A549 (cell line): ENCODE results near the gene ADARB1. TPM values are rescaled to one million over a fixed set of nuclear protein-coding genes. Genes with fewer than 3 reads are reported as not detected.

ENCODE experiments used
- ATAC-seq, 2 experiments: fragments of 200-7000 bp in 1 of 2; fragments of >200 bp in 1 of 2; cut with Nextera tagmentation in 1 of 2; cut with Tn5 transposase in 1 of 2; 3 replicates each; pipeline versions ENCODE4 v1.8.0 to v1.9.1; 2018 to 2020; ENCODE audit warnings: mild to moderate bottlenecking in 1 of 2, moderate library complexity in 1 of 2
- CTCF ChIA-PET: fragments of 300-600 bp; sonication (Branson Sonifier 250); formaldehyde crosslinking; extraction: SDS; loops from one replicate; lab custom pipeline; 2021; ENCODE audit warnings: antibody characterized with exemption, inconsistent platforms; lab: Yijun Ruan, JAX
- POLR2A ChIA-PET: fragments of 350-600 bp; formaldehyde crosslinking; extraction: SDS; loops from one replicate; lab custom pipeline; 2021; ENCODE audit warnings: antibody characterized with exemption, inconsistent platforms; lab: Yijun Ruan, JAX
- DNase-seq, 2 experiments: peaks; one replicate each; pipeline versions ENCODE4 v3.0.0 to v3.0.0-alpha.2; 2011 to 2016; ENCODE audit warnings: low read depth in 1 of 2, low spot score in 1 of 2
- FAIRE-seq: peaks from 2 replicates; lab custom pipeline; 2011; peaks lifted over from hg19 to GRCh38; lab: Jason Lieb, UNC
- H3K27ac ChIP-seq, 2 experiments: fragments of >200 bp; sonication (Bioruptor Twin); formaldehyde crosslinking; 3 replicates each; pipeline ENCODE4 v1.5.1; 2016 to 2017
- H3K4me1 ChIP-seq: fragments of >200 bp; sonication (Bioruptor Twin); formaldehyde crosslinking; 3 replicates; pipeline ENCODE4 v1.6.1; 2016
- H3K4me2 ChIP-seq: fragments of >200 bp; sonication (Bioruptor Twin); formaldehyde crosslinking; 3 replicates; pipeline ENCODE4 v1.6.1; 2016
- H3K4me3 ChIP-seq: fragments of >200 bp; sonication (Bioruptor Twin); formaldehyde crosslinking; 3 replicates; pipeline ENCODE4 v1.5.1; 2016
- H3K9me3 ChIP-seq: fragments of >200 bp; sonication (Bioruptor Twin); formaldehyde crosslinking; 3 replicates; pipeline ENCODE4 v1.6.1; 2016
- CBX2 ChIP-seq: fragments of 200-600 bp; sonication (generic); IDR thresholded peaks from 2 replicates; pipeline ENCODE4 v1.6.1; 2016; ENCODE audit warnings: low read depth, mild to moderate bottlenecking, borderline replicate concordance
- CBX8 ChIP-seq: fragments of 200-600 bp; sonication (generic); IDR thresholded peaks from 2 replicates; pipeline ENCODE4 v1.6.1; 2016
- CEBPB ChIP-seq, 2 experiments: fragments of >200 bp in 1 of 2; sonication (Bioruptor Twin) in 1 of 2; formaldehyde crosslinking in 1 of 2; IDR thresholded peaks; 2 replicates each; pipeline ENCODE4 v1.6.1; 2012 to 2016
- CHD4 ChIP-seq: fragments of 200-600 bp; sonication (generic); IDR thresholded peaks from 2 replicates; pipeline ENCODE4 v1.6.1; 2016; ENCODE audit warnings: antibody characterized with exemption, mild to moderate bottlenecking, borderline replicate concordance
- EHF ChIP-seq: fragments of 250-450 bp; sonication (Bioruptor Pico); IDR thresholded peaks from 2 replicates; pipeline ENCODE4 v1.5.0; 2020; ENCODE audit warnings: mild to moderate bottlenecking
- EHMT2 ChIP-seq: fragments of 200-600 bp; sonication (generic); IDR thresholded peaks from 2 replicates; pipeline ENCODE4 v1.6.1; 2016; ENCODE audit warnings: antibody characterized with exemption, low read depth, mild to moderate bottlenecking, moderate library complexity
- EP300 ChIP-seq, 2 experiments: fragments of >200 bp; sonication (Bioruptor Twin); formaldehyde crosslinking; IDR thresholded peaks; 2 replicates in 1 of 2; 3 replicates in 1 of 2; pipeline ENCODE4 v1.6.1; 2016 to 2017
- HDAC2 ChIP-seq: fragments of 200-600 bp; sonication (generic); IDR thresholded peaks from 2 replicates; pipeline ENCODE4 v1.6.1; 2016
- HEYL ChIP-seq: fragments of 250-450 bp; sonication (Bioruptor Pico); IDR thresholded peaks from 2 replicates; pipeline ENCODE4 v1.8.0; 2021; ENCODE audit warnings: mild to moderate bottlenecking, moderate library complexity
- HOXA7 ChIP-seq: fragments of 250-450 bp; sonication (Bioruptor Pico); IDR thresholded peaks from 2 replicates; pipeline ENCODE4 v1.5.0; 2020; ENCODE audit warnings: mild to moderate bottlenecking, moderate library complexity
- HOXB13 ChIP-seq: fragments of 250-450 bp; sonication (Bioruptor Pico); IDR thresholded peaks from 2 replicates; pipeline ENCODE4 v1.5.0; 2020; ENCODE audit warnings: low read depth, mild to moderate bottlenecking, moderate library complexity
- HOXB5 ChIP-seq: fragments of 250-450 bp; sonication (Bioruptor Pico); IDR thresholded peaks from 2 replicates; pipeline ENCODE4 v1.5.0; 2020; ENCODE audit warnings: mild to moderate bottlenecking, moderate library complexity
- MAFK ChIP-seq: fragments of 450-650 bp; IDR thresholded peaks from 2 replicates; pipeline ENCODE4 v1.6.1; 2014; ENCODE audit not compliant: partially characterized antibody
- MAZ ChIP-seq: fragments of 150-350 bp; IDR thresholded peaks from 2 replicates; pipeline ENCODE4 v1.6.1; 2014; ENCODE audit warnings: antibody characterized with exemption, low read depth, low read length, borderline replicate concordance
- NFE2L2 ChIP-seq: fragments of 150-350 bp; conservative IDR thresholded peaks from 2 replicates; pipeline ENCODE4 v1.6.1; 2014; ENCODE audit warnings: low read length
- POLR2AphosphoS2 ChIP-seq: conservative IDR thresholded peaks from 2 replicates; pipeline ENCODE4 v1.6.1; 2012; ENCODE audit warnings: low read length, improper control_type of control experiment, inconsistent platforms
- RNF2 ChIP-seq: fragments of 200-600 bp; sonication (generic); IDR thresholded peaks from 2 replicates; pipeline ENCODE4 v1.6.1; 2016; ENCODE audit warnings: low read depth, mild to moderate bottlenecking, antibody characterized with exemption, moderate library complexity, borderline replicate concordance
- SMC3 ChIP-seq: fragments of >200 bp; sonication (Bioruptor Twin); formaldehyde crosslinking; IDR thresholded peaks from 3 replicates; pipeline ENCODE4 v1.6.1; 2018; ENCODE audit warnings: inconsistent platforms
- SREBF2 ChIP-seq: fragments of 450-650 bp; IDR thresholded peaks from 2 replicates; pipeline ENCODE4 v1.6.1; 2014; ENCODE audit warnings: mild to moderate bottlenecking, moderate library complexity
- TP53 ChIP-seq: fragments of 250-450 bp; sonication (Bioruptor Pico); IDR thresholded peaks from 2 replicates; pipeline ENCODE4 v1.5.0; 2021; ENCODE audit warnings: mild to moderate bottlenecking, moderate library complexity
- ZFP36 ChIP-seq: fragments of 450-650 bp; IDR thresholded peaks from 2 replicates; pipeline ENCODE4 v1.6.1; 2014; ENCODE audit warnings: borderline replicate concordance; ENCODE audit not compliant: partially characterized antibody
- ZSCAN20 ChIP-seq: fragments of 250-450 bp; sonication (Bioruptor Pico); IDR thresholded peaks from 2 replicates; pipeline ENCODE4 v1.8.0; 2022; ENCODE audit warnings: mild to moderate bottlenecking, moderate library complexity
- WGBS: methylation state at CpG from one replicate; pipeline ENCODE4 v1.1.6; 2017; ENCODE audit errors: missing lambda C conversion rate; 5-methylcytosine and 5-hydroxymethylcytosine counted together
- polyA plus RNA-seq, 4 experiments: library from polyadenylated mRNA; depleted of rRNA in 3 of 4; stranded (reverse); fragments of >200 nt; fragmentation: RNase III in 1 of 4; extraction: RNeasy Plus Mini Kit Qiagen cat#74134 plus additional on column Dnase treatment in 1 of 4; gene quantifications; 2 replicates in 3 of 4; 3 replicates in 1 of 4; pipeline ENCODE4 v1.2.3, GENCODE V29; 2011 to 2017
- TF ChIP-seq, protein P1 (sequence below): fragments of 150-350 bp; IDR thresholded peaks from 2 replicates; pipeline ENCODE4 v1.6.1; 2014; ENCODE audit warnings: low read depth, mild to moderate bottlenecking, low read length
- TF ChIP-seq, protein P2 (sequence below): fragments of 250-450 bp; sonication (Bioruptor Pico); IDR thresholded peaks from 2 replicates; pipeline ENCODE4 v1.5.0; 2020; ENCODE audit warnings: low read depth, mild to moderate bottlenecking, moderate library complexity
- TF ChIP-seq, protein P3 (sequence below): fragments of 450-650 bp; IDR thresholded peaks from 2 replicates; pipeline ENCODE4 v1.6.1; 2014; ENCODE audit warnings: antibody characterized with exemption
- TF ChIP-seq, protein P4 (sequence below): fragments of >200 bp; sonication (Bioruptor Twin); formaldehyde crosslinking; IDR thresholded peaks from 2 replicates; pipeline ENCODE4 v1.6.1; 2016
- TF ChIP-seq, protein P5 (sequence below): IDR thresholded peaks from 2 replicates; pipeline ENCODE4 v1.6.1; 2012; ENCODE audit warnings: low read depth, borderline replicate concordance
- TF ChIP-seq, protein P6 (sequence below): fragments of >200 bp; sonication (Bioruptor Twin); formaldehyde crosslinking; IDR thresholded peaks from 3 replicates; pipeline ENCODE4 v1.5.1; 2016
- TF ChIP-seq, protein P7 (sequence below): IDR thresholded peaks from 2 replicates; pipeline ENCODE4 v1.6.1; 2012

ADARB1 gene
- polyA plus RNA-seq, 2 of the 4 experiments (the other 2 are of a cell fraction) = 3.2 to 5.7 TPM

DNA sequence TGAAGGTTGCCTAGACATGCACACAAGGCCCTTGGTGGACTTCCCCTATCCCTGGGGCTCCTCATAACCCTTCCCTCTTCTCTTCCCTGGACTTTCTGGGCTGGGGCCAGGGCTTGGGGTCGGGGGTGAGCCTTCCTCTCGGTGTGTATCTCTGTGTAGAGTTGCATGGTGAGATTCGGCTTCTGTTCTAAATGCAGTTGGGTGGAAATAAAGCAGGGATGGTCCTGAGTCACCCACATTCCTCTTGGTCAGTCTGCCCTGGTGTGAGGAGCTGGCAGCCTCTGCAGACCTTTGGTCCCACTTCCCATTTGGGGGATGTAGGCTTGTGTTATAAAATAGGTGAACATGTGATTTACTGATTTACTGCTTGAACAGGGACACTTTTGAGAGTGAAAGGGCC lies 38.0 kb downstream of the ADARB1 start:
- TF ChIP-seq ZSCAN20 (no peak), RNF2 (no peak), NFE2L2 (no peak), HOXA7 (CRISPR knock-in tag) (no peak), EP300 (IDR thresholded peaks at IDR 0.05) (no peak), CHD4 (no peak), CBX8 (no peak), MAFK (no peak), HOXB13 (CRISPR knock-in tag) (no peak), POLR2AphosphoS2 (no peak), ZFP36 (no peak), HDAC2 (no peak), CEBPB (IDR thresholded peaks at IDR 0.05) (no peak), HOXB5 (CRISPR knock-in tag) (no peak), HEYL (CRISPR knock-in tag) (no peak), EHMT2 (no peak)
- TF ChIP-seq, protein P1, sequence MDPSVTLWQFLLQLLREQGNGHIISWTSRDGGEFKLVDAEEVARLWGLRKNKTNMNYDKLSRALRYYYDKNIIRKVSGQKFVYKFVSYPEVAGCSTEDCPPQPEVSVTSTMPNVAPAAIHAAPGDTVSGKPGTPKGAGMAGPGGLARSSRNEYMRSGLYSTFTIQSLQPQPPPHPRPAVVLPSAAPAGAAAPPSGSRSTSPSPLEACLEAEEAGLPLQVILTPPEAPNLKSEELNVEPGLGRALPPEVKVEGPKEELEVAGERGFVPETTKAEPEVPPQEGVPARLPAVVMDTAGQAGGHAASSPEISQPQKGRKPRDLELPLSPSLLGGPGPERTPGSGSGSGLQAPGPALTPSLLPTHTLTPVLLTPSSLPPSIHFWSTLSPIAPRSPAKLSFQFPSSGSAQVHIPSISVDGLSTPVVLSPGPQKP = no peak
- TF ChIP-seq, protein P2, sequence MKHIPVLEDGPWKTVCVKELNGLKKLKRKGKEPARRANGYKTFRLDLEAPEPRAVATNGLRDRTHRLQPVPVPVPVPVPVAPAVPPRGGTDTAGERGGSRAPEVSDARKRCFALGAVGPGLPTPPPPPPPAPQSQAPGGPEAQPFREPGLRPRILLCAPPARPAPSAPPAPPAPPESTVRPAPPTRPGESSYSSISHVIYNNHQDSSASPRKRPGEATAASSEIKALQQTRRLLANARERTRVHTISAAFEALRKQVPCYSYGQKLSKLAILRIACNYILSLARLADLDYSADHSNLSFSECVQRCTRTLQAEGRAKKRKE (CRISPR knock-in tag) = no peak
- TF ChIP-seq, protein P3, sequence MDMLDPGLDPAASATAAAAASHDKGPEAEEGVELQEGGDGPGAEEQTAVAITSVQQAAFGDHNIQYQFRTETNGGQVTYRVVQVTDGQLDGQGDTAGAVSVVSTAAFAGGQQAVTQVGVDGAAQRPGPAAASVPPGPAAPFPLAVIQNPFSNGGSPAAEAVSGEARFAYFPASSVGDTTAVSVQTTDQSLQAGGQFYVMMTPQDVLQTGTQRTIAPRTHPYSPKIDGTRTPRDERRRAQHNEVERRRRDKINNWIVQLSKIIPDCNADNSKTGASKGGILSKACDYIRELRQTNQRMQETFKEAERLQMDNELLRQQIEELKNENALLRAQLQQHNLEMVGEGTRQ = no peak
- TF ChIP-seq, protein P4, sequence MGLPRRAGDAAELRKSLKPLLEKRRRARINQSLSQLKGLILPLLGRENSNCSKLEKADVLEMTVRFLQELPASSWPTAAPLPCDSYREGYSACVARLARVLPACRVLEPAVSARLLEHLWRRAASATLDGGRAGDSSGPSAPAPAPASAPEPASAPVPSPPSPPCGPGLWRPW = no peak
- H3K9me3 ChIP-seq = no peaks in the 10 kb centered on the region
- ChIA-PET CTCF (interaction anchor here (1.3 kb wide), 1 partner anchor 17 kb away, joined by 5 read pairs; no protein-coding TSS in a partner anchor), POLR2A (no interaction called here)
- ATAC-seq (no peak), FAIRE-seq (no peak), DNase-seq (no peak)
- no peak overlapping the region for H3K27ac ChIP-seq
- H3K4me1 ChIP-seq = no peaks in the 10 kb centered on the region
- no peak overlapping the region for H3K4me2 ChIP-seq
- no peak overlapping the region for H3K4me3 ChIP-seq
- 47% methylated on average over 3 of the region's 3 CpGs for WGBS

DNA sequence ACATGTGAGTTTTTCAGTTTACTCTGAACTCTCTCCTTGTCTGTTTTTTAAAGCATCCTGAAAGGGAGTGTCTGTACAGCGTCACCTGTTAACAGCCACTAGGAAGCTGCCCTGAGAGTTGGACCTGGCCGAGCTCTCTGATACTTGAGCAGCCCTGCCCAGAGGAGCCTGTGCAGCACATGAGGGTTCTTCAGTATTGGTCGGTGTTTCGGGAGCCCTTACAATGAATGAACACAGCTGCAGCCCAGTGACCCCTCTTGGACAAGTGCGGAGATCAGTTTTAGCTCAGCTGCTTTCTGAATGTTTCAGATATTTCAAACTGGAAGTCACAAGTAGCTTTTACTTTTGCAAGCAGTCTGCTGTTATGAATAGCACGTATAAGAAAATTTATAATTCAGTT lies 39.2 kb downstream of the ADARB1 start:
- no peak overlapping the region for H3K4me3 ChIP-seq
- no peak for FAIRE-seq
- TF ChIP-seq, protein P5, sequence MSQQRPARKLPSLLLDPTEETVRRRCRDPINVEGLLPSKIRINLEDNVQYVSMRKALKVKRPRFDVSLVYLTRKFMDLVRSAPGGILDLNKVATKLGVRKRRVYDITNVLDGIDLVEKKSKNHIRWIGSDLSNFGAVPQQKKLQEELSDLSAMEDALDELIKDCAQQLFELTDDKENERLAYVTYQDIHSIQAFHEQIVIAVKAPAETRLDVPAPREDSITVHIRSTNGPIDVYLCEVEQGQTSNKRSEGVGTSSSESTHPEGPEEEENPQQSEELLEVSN = no peak
- TF ChIP-seq SMC3 (no peak), TP53 (no peak), HOXA7 (CRISPR knock-in tag) (no peak), SREBF2 (no peak), HOXB13 (CRISPR knock-in tag) (no peak), NFE2L2 (no peak), EHF (no peak), MAZ (no peak), EP300 (IDR thresholded peaks at IDR 0.05) (no peak), CBX2 (no peak)
- TF ChIP-seq, protein P6, sequence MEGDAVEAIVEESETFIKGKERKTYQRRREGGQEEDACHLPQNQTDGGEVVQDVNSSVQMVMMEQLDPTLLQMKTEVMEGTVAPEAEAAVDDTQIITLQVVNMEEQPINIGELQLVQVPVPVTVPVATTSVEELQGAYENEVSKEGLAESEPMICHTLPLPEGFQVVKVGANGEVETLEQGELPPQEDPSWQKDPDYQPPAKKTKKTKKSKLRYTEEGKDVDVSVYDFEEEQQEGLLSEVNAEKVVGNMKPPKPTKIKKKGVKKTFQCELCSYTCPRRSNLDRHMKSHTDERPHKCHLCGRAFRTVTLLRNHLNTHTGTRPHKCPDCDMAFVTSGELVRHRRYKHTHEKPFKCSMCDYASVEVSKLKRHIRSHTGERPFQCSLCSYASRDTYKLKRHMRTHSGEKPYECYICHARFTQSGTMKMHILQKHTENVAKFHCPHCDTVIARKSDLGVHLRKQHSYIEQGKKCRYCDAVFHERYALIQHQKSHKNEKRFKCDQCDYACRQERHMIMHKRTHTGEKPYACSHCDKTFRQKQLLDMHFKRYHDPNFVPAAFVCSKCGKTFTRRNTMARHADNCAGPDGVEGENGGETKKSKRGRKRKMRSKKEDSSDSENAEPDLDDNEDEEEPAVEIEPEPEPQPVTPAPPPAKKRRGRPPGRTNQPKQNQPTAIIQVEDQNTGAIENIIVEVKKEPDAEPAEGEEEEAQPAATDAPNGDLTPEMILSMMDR = no peak
- TF ChIP-seq, protein P7, sequence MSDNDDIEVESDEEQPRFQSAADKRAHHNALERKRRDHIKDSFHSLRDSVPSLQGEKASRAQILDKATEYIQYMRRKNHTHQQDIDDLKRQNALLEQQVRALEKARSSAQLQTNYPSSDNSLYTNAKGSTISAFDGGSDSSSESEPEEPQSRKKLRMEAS = no peak
- no peaks in the 10 kb centered on the region for H3K9me3 ChIP-seq
- POLR2A ChIA-PET = no interaction called here
- no peak for DNase-seq
- CTCF ChIA-PET = interaction anchor here (1.0 to 3.4 kb wide), 4 partner anchors 11 to 164 kb away, joined by 3 to 16 read pairs (median 7); no protein-coding TSS in a partner anchor
- no peak overlapping the region for H3K4me2 ChIP-seq
- no peak for ATAC-seq
- WGBS = 92% methylated on average over 6 of the region's 6 CpGs
- H3K27ac ChIP-seq = no peak overlapping the region
- no peaks in the 10 kb centered on the region for H3K4me1 ChIP-seq
